Neural cell (in vitro differentiated cells): Measurements from ENCODE around the gene DTL. TPM values are rescaled to one million over a fixed set of nuclear protein-coding genes. Genes with fewer than 3 reads are reported as not detected.

Experiments
- H2AFZ ChIP-seq: fragments of 200-600, 300-800 bp; sonication (generic), shearing (Covaris generic); 2 replicates; pipeline ENCODE4 v1.6.0; 2014; ENCODE audit warnings: low read depth, mild to moderate bottlenecking, antibody characterized with exemption, low read length, moderate library complexity
- H3F3A ChIP-seq: fragments of 200-600 bp; shearing (Covaris generic); 2 replicates; pipeline ENCODE4 v1.6.1; 2016; ENCODE audit warnings: mild to moderate bottlenecking, moderate library complexity, mixed read lengths, antibody characterized with exemption, low read length; ENCODE audit not compliant: insufficient read depth, poor library complexity, severe bottlenecking
- H3K27ac ChIP-seq: fragments of 200-600, 300-800 bp; sonication (generic), shearing (Covaris generic); 2 replicates; pipeline ENCODE4 v1.5.1; 2014; ENCODE audit warnings: mild to moderate bottlenecking, low read length, moderate library complexity
- H3K27me3 ChIP-seq: fragments of 300-800, 200-600 bp; sonication (generic), shearing (Covaris generic); 2 replicates; pipeline ENCODE4 v1.6.0; 2014; ENCODE audit warnings: mild to moderate bottlenecking, low read depth, low read length, moderate library complexity; ENCODE audit not compliant: insufficient read depth
- H3K36me3 ChIP-seq: fragments of 300-800, 200-600 bp; sonication (generic), shearing (Covaris generic); 2 replicates; pipeline ENCODE4 v1.5.1; 2014; ENCODE audit warnings: mild to moderate bottlenecking, antibody characterized with exemption, low read length, moderate library complexity; ENCODE audit not compliant: insufficient read depth
- H3K4me2 ChIP-seq: fragments of 300-800, 200-600 bp; sonication (generic), shearing (Covaris generic); 2 replicates; pipeline ENCODE4 v1.6.0; 2014; ENCODE audit warnings: mild to moderate bottlenecking, low read length
- H3K4me3 ChIP-seq: fragments of 300-800, 200-600 bp; sonication (generic), shearing (Covaris generic); 2 replicates; pipeline ENCODE4 v1.5.1; 2014; ENCODE audit warnings: mild to moderate bottlenecking, low read length, moderate library complexity
- H3K79me2 ChIP-seq: fragments of 200-600 bp; shearing (Covaris generic); replicated peaks from 2 replicates; pipeline ENCODE4 v1.6.0; 2014; ENCODE audit warnings: mild to moderate bottlenecking, low read length, moderate library complexity; ENCODE audit not compliant: insufficient read depth
- H3K9ac ChIP-seq: fragments of 300-800, 200-600 bp; sonication (generic), shearing (Covaris generic); 2 replicates; pipeline ENCODE4 v1.6.1; 2016; ENCODE audit warnings: mild to moderate bottlenecking, low read length, mixed read lengths
- H3K9me2 ChIP-seq: fragments of 200-600 bp; shearing (Covaris generic); 2 replicates; pipeline ENCODE4 v1.6.1; 2016; ENCODE audit warnings: mild to moderate bottlenecking, low read length, mixed read lengths; ENCODE audit not compliant: insufficient read depth
- H3K9me3 ChIP-seq: fragments of 200-600, 300-800 bp; sonication (generic), shearing (Covaris generic); 2 replicates; pipeline ENCODE4 v1.6.1; 2016; ENCODE audit warnings: mild to moderate bottlenecking, mixed run types, low read length, moderate library complexity, mixed read lengths
- H4K20me1 ChIP-seq: fragments of 200-600 bp; shearing (Covaris generic); 2 replicates; pipeline ENCODE4 v1.6.1; 2016; ENCODE audit warnings: mild to moderate bottlenecking, mixed run types; ENCODE audit not compliant: insufficient read depth
- EP300 ChIP-seq: fragments of 450-650 bp; conservative IDR thresholded peaks from 2 replicates; pipeline ENCODE4 v1.6.1; 2014; ENCODE audit warnings: antibody characterized with exemption, mild to moderate bottlenecking, moderate library complexity; ENCODE audit not compliant: poor library complexity, severe bottlenecking
- EZH2 ChIP-seq: fragments of 200-600, 300-800 bp; shearing (Covaris generic), sonication (generic); IDR thresholded peaks from 2 replicates; pipeline ENCODE4 v1.6.1; 2014; ENCODE audit warnings: antibody characterized with exemption, low read length, borderline replicate concordance, mild to moderate bottlenecking; ENCODE audit not compliant: insufficient read depth, poor library complexity, severe bottlenecking
- MXI1 ChIP-seq: fragments of 450-650 bp; conservative IDR thresholded peaks from 2 replicates; pipeline ENCODE4 v1.6.1; 2014; ENCODE audit warnings: antibody characterized with exemption, mild to moderate bottlenecking; ENCODE audit not compliant: poor library complexity, severe bottlenecking
- POLR2AphosphoS5 ChIP-seq: IDR thresholded peaks from 2 replicates; pipeline ENCODE4 v1.6.1; 2012
- RAD21 ChIP-seq: fragments of 450-650 bp; conservative IDR thresholded peaks from 2 replicates; pipeline ENCODE4 v1.6.1; 2014; ENCODE audit warnings: antibody characterized with exemption, mild to moderate bottlenecking, moderate library complexity
- REST ChIP-seq: IDR thresholded peaks from 2 replicates; pipeline ENCODE4 v1.6.1; 2012; ENCODE audit warnings: borderline replicate concordance
- SMC3 ChIP-seq: fragments of 450-650 bp; conservative IDR thresholded peaks from 2 replicates; pipeline ENCODE4 v1.6.1; 2014; ENCODE audit warnings: antibody characterized with exemption, mild to moderate bottlenecking, moderate library complexity; ENCODE audit not compliant: poor library complexity
- TAF1 ChIP-seq: IDR thresholded peaks from 2 replicates; pipeline ENCODE4 v1.6.1; 2012; ENCODE audit warnings: low read depth
- polyA plus RNA-seq: library from polyadenylated mRNA; depleted of rRNA; stranded (reverse); fragments of >200 nt; gene quantifications from 2 replicates; pipeline ENCODE4 v1.2.3, GENCODE V29; 2014
- TF ChIP-seq, protein P1 (sequence below): fragments of 450-650 bp; IDR thresholded peaks from 2 replicates; pipeline ENCODE4 v1.5.1; 2014; ENCODE audit warnings: antibody characterized with exemption, mild to moderate bottlenecking, moderate library complexity; ENCODE audit not compliant: poor library complexity, severe bottlenecking

Gene DTL
- polyA plus RNA-seq, 1 donor from 2014 or later, result 1.1 TPM

- H3K27ac ChIP-seq, result no peak overlapping the region
- H3K9me2 ChIP-seq, result no peaks in the 10 kb centered on the region
- no peaks in the 10 kb centered on the region for H4K20me1 ChIP-seq
- TF ChIP-seq SMC3, result peak; percentile 63
- TF ChIP-seq EP300, result no peak
- TF ChIP-seq TAF1, result no peak
- peak; percentile 65 for TF ChIP-seq RAD21
- no peak for TF ChIP-seq REST
- TF ChIP-seq, protein P1, sequence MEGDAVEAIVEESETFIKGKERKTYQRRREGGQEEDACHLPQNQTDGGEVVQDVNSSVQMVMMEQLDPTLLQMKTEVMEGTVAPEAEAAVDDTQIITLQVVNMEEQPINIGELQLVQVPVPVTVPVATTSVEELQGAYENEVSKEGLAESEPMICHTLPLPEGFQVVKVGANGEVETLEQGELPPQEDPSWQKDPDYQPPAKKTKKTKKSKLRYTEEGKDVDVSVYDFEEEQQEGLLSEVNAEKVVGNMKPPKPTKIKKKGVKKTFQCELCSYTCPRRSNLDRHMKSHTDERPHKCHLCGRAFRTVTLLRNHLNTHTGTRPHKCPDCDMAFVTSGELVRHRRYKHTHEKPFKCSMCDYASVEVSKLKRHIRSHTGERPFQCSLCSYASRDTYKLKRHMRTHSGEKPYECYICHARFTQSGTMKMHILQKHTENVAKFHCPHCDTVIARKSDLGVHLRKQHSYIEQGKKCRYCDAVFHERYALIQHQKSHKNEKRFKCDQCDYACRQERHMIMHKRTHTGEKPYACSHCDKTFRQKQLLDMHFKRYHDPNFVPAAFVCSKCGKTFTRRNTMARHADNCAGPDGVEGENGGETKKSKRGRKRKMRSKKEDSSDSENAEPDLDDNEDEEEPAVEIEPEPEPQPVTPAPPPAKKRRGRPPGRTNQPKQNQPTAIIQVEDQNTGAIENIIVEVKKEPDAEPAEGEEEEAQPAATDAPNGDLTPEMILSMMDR, result peak; percentile 74
- TF ChIP-seq MXI1, result no peak
- no peak for TF ChIP-seq POLR2AphosphoS5
- no peak for TF ChIP-seq EZH2
- no peak overlapping the region for H2AFZ ChIP-seq
- peaks cover 5% of the 10 kb centered on the region for H3K36me3 ChIP-seq
- no peaks in the 10 kb centered on the region for H3K27me3 ChIP-seq
- no peaks in the 10 kb centered on the region for H3K9me3 ChIP-seq
- no peak overlapping the region for H3K4me2 ChIP-seq
- no peaks in the 10 kb centered on the region for H3K79me2 ChIP-seq
- no peak overlapping the region for H3K4me3 ChIP-seq
- H3F3A ChIP-seq, result no peaks in the 10 kb centered on the region
- no peak overlapping the region for H3K9ac ChIP-seq
Measured at GRCh38 chr1:212012034-212012740, 23.4 kb upstream of the DTL start.

DNA sequence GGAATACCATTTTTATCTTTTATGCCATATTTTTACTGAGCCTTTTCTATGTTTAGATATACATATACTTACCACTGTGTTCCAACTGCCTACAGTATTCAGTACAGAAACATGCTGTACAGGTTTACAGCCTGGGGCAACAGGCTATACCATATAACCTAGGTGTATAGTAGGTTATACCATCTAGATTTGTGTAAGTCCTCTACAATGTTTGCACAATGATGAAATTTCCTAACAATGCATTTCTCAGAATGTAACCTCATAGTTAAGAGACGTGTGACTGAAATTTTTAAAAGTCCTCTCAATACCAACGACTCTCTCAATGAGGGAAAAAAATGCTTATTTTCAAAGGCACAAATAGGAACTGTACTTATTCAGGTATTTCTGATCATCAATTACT lies 21.9 kb upstream of the DTL start:
- no peak overlapping the region for H3K4me3 ChIP-seq
- H3K9me2 ChIP-seq, result no peaks in the 10 kb centered on the region
- no peak overlapping the region for H3K4me2 ChIP-seq
- no peak overlapping the region for H3K9ac ChIP-seq
- no peaks in the 10 kb centered on the region for H3K27me3 ChIP-seq
- H4K20me1 ChIP-seq, result no peaks in the 10 kb centered on the region
- H3K27ac ChIP-seq, result no peak overlapping the region
- no peaks in the 10 kb centered on the region for H3K9me3 ChIP-seq
- H2AFZ ChIP-seq, result no peak overlapping the region
- no peaks in the 10 kb centered on the region for H3K79me2 ChIP-seq
- TF ChIP-seq EP300, result no peak
- H3F3A ChIP-seq, result no peaks in the 10 kb centered on the region
- H3K36me3 ChIP-seq, result peaks cover 5% of the 10 kb centered on the region

DNA sequence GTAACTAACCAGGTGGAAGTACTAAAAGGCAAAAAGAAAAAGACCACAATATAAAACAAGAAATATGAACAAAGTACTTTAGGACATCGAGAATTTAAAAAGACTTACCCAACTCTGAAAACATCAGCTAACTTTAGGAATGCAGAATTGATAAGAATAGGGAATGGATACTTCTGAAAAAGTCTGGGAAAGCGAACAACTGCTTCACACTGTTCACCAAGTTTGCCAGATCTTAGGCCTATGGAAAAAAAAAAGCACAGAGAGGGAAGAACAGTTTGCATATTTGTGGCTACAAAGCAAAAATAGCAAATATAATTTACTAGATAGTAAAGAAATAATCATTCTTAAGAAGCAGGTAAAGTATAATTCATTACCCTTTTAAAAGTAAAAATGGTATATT lies 14.6 kb upstream of the DTL start:
- Histone ChIP-seq H3K36me3 (no peaks in the 10 kb centered on the region), H3F3A (no peaks in the 10 kb centered on the region), H3K9me3 (no peaks in the 10 kb centered on the region), H2AFZ (no peak overlapping the region), H3K27ac (no peak overlapping the region), H3K79me2 (peaks cover 21% of the 10 kb centered on the region), H3K4me3 (no peak overlapping the region), H4K20me1 (no peaks in the 10 kb centered on the region), H3K4me2 (no peak overlapping the region), H3K9me2 (no peaks in the 10 kb centered on the region), H3K9ac (no peak overlapping the region), H3K27me3 (no peaks in the 10 kb centered on the region)
- TF ChIP-seq MXI1 (no peak), EZH2 (no peak), REST (no peak), RAD21 (no peak), EP300 (no peak), TAF1 (no peak), SMC3 (no peak), POLR2AphosphoS5 (no peak)
- TF ChIP-seq, protein P1, result no peak
